ENCODE measurements around the gene ECEL1. TPM values are rescaled to one million over a fixed set of nuclear protein-coding genes. Genes with fewer than 3 reads are reported as not detected.

Gene ECEL1
- total RNA-seq, 1 experiment from 2014 or later, result 23.3 TPM

GRCh38 chr2:232476045-232476444, 11.6 kb downstream of the ECEL1 start:
- ATAC-seq (no peak), DNase-seq (ENCODE audit: low spot score) (no peak)
- Mint-ChIP-seq H3K27ac (no peak overlapping the region), H3K4me1 (peaks cover 4% of the 10 kb centered on the region), H3K27me3 (ENCODE audit: low read depth) (peaks cover 12% of the 10 kb centered on the region), H3K9me3 (no peaks in the 10 kb centered on the region), H3K4me3 (no peak overlapping the region), H3K36me3 (no peaks in the 10 kb centered on the region)
- POLR2A ChIA-PET, result no interaction called here
- no peak for TF ChIP-seq PRDM15 (CRISPR knock-in tag; IDR thresholded peaks at IDR 0.05)
- TF ChIP-seq PRRX2 (CRISPR knock-in tag; IDR thresholded peaks at IDR 0.05), result no peak
- TF ChIP-seq CREB1 (CRISPR knock-in tag; IDR thresholded peaks at IDR 0.05), result no peak
- no peak for TF ChIP-seq CTCF (IDR thresholded peaks at IDR 0.05)
- no peak for TF ChIP-seq ZBTB43 (CRISPR knock-in tag; IDR thresholded peaks at IDR 0.05)
- TF ChIP-seq ZNF416 (CRISPR knock-in tag; IDR thresholded peaks at IDR 0.05), result no peak
- CTCF ChIA-PET, result interaction anchor here (0.6 to 4.0 kb wide), 8 partner anchors 11 to 799 kb away, joined by 3 to 23 read pairs (median 4); no protein-coding TSS in a partner anchor

GRCh38 chr2:232473467-232473890, 14.2 kb downstream of the ECEL1 start:
- Mint-ChIP-seq H3K27me3 (ENCODE audit: low read depth) (peaks cover 20% of the 10 kb centered on the region), H3K4me1 (peaks cover 4% of the 10 kb centered on the region), H3K4me3 (no peak overlapping the region), H3K36me3 (no peaks in the 10 kb centered on the region), H3K9me3 (peaks cover 3% of the 10 kb centered on the region; the same call in 1 of the 2 replicates), H3K27ac (no peak overlapping the region)
- no peak for ATAC-seq
- ChIA-PET POLR2A (interaction anchor here (1.1 kb wide), 1 partner anchor 11 kb away, joined by 3 read pairs; no protein-coding TSS in a partner anchor), CTCF (interaction anchor here (0.9 to 1.2 kb wide), 3 partner anchors 15 to 573 kb away, joined by 3 to 4 read pairs (median 3); no protein-coding TSS in a partner anchor)
- no peak for DNase-seq (ENCODE audit: low spot score)
- no peak for TF ChIP-seq JUN (CRISPR knock-in tag; IDR thresholded peaks at IDR 0.05)
- TF ChIP-seq SMAD4 (CRISPR knock-in tag; IDR thresholded peaks at IDR 0.05), result no peak
- TF ChIP-seq ATF1 (CRISPR knock-in tag; IDR thresholded peaks at IDR 0.05), result no peak
- TF ChIP-seq FOXK1 (CRISPR knock-in tag; IDR thresholded peaks at IDR 0.05), result no peak
- no peak for TF ChIP-seq CDX4 (CRISPR knock-in tag; IDR thresholded peaks at IDR 0.05; ENCODE audit: borderline replicate concordance)
- no peak for TF ChIP-seq CBFB (CRISPR knock-in tag; IDR thresholded peaks at IDR 0.05; ENCODE audit: low read depth)
- TF ChIP-seq ZNF532 (CRISPR knock-in tag; IDR thresholded peaks at IDR 0.05; ENCODE audit: borderline replicate concordance), result no peak
- no peak for TF ChIP-seq PREB (CRISPR knock-in tag; IDR thresholded peaks at IDR 0.05; ENCODE audit: borderline replicate concordance)
- no peak for TF ChIP-seq MLX (CRISPR knock-in tag; IDR thresholded peaks at IDR 0.05)
- no peak for TF ChIP-seq USF1 (CRISPR knock-in tag; IDR thresholded peaks at IDR 0.05)
- TF ChIP-seq ETV6 (CRISPR knock-in tag; IDR thresholded peaks at IDR 0.05), result no peak
- TF ChIP-seq ZNF138 (CRISPR knock-in tag; conservative IDR thresholded peaks at IDR 0.05), result no peak
- no peak for TF ChIP-seq ZBTB43 (CRISPR knock-in tag; IDR thresholded peaks at IDR 0.05)
- TF ChIP-seq HMGA2 (CRISPR knock-in tag; IDR thresholded peaks at IDR 0.05), result no peak
